ENCODE measurements around the gene PTGDR2.

Gene PTGDR2

DNA sequence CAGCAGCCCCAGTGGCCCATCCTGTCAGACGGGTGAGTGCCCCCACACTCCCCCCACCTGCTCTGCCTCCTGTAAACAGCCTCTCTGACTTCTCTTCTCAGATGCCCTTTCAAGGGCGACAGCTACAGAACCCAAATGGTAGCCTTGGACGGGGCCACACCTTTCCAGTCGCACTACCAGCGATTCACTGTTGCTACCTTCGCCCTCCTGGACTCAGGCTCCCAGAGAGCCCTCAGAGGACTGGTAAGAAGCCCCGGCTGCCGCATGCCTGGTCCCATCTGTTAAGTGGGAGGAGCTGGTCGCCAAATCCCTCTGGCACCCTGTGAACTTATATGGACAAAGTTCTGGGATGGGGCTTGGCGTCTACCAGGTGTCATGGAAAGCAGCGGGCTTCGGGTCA is 17.8 kb upstream of the PTGDR2 start:
- H3K27ac ChIP-seq, result no peak overlapping the region
- TF ChIP-seq ZFX (IDR thresholded peaks at IDR 0.05), result no peak
- TF ChIP-seq, protein P1, sequence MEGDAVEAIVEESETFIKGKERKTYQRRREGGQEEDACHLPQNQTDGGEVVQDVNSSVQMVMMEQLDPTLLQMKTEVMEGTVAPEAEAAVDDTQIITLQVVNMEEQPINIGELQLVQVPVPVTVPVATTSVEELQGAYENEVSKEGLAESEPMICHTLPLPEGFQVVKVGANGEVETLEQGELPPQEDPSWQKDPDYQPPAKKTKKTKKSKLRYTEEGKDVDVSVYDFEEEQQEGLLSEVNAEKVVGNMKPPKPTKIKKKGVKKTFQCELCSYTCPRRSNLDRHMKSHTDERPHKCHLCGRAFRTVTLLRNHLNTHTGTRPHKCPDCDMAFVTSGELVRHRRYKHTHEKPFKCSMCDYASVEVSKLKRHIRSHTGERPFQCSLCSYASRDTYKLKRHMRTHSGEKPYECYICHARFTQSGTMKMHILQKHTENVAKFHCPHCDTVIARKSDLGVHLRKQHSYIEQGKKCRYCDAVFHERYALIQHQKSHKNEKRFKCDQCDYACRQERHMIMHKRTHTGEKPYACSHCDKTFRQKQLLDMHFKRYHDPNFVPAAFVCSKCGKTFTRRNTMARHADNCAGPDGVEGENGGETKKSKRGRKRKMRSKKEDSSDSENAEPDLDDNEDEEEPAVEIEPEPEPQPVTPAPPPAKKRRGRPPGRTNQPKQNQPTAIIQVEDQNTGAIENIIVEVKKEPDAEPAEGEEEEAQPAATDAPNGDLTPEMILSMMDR (conservative IDR thresholded peaks at IDR 0.05), result no peak

DNA sequence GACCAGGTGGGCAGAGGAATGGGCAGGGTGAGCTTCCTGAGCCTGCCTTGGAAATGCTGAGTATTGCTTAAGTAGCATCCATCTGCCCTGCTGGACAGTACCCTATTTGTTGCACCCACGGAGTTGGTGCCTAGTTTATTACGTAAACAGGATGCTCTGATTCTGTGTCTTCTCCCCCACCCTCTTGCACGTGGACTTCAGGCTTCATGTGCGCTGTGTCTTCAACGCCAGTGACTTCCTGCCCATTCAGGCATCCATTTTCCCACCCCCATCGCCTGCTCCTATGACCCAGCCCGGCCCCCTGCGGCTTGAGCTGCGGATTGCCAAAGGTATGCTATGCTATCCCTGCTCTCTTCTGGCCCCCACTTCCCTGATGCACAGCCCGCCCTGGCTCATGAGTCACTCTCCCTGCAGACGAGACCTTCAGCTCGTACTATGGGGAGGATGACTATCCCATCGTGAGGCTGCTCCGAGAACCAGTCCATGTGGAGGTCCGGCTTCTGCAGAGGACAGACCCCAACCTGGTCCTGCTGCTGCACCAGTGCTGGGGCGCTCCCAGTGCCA is 17.3 kb upstream of the PTGDR2 start:
- no peak overlapping the region for H3K27ac ChIP-seq
- TF ChIP-seq, protein P1 (conservative IDR thresholded peaks at IDR 0.05), result no peak
- no peak for TF ChIP-seq ZFX (IDR thresholded peaks at IDR 0.05)

DNA sequence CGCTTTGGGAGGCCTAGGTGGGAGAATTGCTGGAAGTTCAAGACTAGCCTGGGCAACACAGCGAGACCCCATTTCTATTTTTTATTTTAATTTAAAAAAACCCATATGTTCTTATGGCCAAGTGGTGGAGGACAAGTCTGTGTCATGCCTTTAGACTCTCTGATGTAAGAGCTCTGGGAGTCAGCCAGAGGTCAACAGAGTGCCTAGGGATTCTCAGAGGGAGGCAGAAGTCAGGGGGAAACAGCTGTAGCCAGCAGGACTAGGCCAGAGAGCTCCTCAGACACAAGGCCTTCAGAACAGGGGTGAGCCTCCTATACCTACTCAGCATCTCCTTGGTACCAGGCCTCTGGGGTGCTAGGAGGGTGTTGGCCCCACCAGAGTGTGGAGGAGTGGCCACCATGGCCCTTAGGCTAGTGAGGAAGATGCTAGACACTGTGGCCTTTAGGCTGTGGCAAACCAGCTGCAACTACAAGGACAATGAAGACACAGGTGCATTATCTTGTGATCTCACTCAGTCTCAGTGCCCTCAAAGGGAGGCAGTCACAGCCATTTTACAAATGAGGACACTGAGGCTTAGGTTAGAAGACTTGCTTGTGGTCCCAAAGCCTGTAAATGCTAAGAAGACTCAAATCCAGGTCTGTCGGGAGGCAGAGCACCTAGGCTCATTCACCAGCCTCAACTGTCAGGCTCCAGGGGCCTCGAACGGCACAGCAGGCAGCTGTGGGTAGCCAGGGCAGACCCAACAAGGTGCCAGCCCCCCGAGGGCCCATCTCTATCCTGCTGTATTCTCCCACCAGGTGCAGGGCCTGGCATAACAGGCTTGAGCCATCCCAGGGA is 16.6 kb upstream of the PTGDR2 start:
- H3K27ac ChIP-seq, result no peak overlapping the region
- TF ChIP-seq, protein P1 (conservative IDR thresholded peaks at IDR 0.05), result no peak
- TF ChIP-seq ZFX (IDR thresholded peaks at IDR 0.05), result no peak

DNA sequence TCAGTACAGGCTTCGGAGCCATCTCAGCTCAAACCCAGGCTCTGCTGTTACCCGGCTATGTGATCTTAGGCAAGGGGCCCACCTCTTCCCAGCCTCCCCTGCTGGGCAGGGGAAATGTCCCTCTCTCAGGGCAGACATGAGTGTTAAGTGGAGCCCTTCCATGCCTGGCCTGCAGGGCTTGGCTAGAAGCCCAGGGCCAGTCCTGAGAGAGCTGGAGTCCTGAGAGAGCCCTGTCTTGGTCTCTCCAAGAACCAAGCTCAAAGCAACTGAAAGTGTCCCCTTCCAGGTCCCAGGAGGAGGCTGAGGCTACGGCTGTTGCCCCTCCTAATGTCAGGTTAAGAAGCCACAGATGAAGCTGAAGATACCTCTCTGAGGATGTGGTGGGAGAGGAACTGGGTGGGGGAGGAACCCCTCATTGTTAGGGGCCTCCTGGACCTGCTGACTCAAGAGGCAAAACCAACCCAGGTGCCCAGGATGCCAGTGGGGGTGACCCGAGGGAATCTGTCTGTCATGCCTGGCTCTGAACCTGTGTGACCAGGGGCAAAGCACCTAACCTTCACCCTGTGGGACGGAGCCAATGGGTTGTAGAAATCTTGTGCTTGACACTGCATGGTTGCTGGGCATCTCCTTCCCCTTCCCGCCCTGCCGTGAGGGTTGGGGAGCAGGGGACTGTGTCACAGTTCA is 15.8 kb upstream of the PTGDR2 start:
- no peak overlapping the region; the same call in 1 of the 2 replicates for H3K27ac ChIP-seq
- TF ChIP-seq, protein P1 (conservative IDR thresholded peaks at IDR 0.05), result no peak
- TF ChIP-seq ZFX (IDR thresholded peaks at IDR 0.05), result no peak

DNA sequence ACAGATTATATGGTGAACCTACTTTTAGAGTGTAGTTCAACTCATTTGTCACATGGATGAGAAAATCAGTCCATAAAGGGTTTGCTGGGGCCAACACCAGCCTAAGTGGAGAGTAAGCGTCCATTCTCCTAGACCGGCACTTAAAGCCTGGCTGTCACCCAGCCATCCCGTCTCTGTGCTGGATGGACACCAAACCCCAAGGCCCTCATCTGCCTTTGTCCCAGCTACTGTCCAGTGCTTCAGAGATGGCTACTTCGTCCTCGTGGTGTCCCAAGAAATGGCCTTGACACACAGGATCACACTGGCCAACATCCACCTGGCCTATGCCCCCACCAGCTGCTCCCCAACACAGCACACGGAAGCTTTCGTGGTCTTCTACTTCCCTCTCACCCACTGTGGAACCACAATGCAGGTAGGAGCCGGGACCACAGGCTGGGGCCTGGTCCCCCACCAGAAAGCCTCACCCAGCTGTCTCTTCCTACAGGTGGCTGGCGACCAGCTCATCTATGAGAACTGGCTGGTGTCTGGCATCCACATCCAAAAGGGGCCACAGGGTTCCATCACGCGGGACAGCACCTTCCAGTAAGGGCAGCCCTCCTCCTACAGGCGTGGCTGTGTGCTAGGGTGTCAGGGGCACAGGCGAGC is 15.1 kb upstream of the PTGDR2 start:
- no peak overlapping the region; the same call in 1 of the 2 replicates for H3K27ac ChIP-seq
- TF ChIP-seq, protein P1 (conservative IDR thresholded peaks at IDR 0.05), result no peak
- no peak for TF ChIP-seq ZFX (IDR thresholded peaks at IDR 0.05)

DNA sequence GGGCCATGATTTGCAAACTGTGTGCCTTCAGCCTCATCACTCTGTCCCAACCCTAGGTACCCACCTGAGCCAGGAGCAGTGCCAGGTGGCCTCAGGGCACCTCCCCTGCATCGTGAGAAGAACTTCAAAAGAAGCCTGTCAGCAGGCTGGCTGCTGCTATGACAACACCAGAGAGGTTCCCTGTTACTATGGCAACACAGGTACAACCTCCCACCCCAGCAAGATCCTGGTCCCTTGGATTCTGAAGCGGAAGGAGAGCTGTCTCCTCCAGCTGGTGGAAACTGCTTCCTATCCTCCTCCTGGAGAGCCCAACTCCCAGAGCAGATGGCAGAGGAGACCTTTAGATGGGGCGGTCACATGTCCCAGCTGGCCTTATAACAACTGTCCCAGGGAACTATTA is 14.5 kb upstream of the PTGDR2 start:
- TF ChIP-seq, protein P1 (conservative IDR thresholded peaks at IDR 0.05), result no peak
- TF ChIP-seq ZFX (IDR thresholded peaks at IDR 0.05), result no peak
- no peak overlapping the region for H3K27ac ChIP-seq

All from C4-2B (cell line).